Measurements from ENCODE around the gene SNED1.

DNA sequence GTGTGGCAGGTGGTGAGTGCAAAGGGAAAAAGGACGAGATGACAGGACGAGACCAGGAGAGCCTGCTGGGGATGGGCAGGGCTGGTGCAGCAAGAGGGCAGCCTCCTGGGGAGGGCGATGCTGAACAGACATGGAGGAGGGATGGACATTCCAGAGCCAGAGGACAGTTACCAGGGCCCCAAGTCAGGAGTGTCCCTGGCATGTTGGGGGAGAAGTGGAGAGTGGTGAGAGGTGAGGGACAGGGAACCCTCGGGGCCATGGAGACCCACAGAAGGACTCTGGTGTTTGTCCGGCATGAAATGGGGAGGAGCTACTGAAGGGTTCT, 84.6 kb downstream of the SNED1 start:
- TF ChIP-seq, protein P1, sequence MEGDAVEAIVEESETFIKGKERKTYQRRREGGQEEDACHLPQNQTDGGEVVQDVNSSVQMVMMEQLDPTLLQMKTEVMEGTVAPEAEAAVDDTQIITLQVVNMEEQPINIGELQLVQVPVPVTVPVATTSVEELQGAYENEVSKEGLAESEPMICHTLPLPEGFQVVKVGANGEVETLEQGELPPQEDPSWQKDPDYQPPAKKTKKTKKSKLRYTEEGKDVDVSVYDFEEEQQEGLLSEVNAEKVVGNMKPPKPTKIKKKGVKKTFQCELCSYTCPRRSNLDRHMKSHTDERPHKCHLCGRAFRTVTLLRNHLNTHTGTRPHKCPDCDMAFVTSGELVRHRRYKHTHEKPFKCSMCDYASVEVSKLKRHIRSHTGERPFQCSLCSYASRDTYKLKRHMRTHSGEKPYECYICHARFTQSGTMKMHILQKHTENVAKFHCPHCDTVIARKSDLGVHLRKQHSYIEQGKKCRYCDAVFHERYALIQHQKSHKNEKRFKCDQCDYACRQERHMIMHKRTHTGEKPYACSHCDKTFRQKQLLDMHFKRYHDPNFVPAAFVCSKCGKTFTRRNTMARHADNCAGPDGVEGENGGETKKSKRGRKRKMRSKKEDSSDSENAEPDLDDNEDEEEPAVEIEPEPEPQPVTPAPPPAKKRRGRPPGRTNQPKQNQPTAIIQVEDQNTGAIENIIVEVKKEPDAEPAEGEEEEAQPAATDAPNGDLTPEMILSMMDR (IDR thresholded peaks at IDR 0.05; ENCODE audit: low read depth, low read length, poor library complexity, severe bottlenecking) = no peak
- no peak for TF ChIP-seq EZH2phosphoT487 (IDR thresholded peaks at IDR 0.05; ENCODE audit: borderline replicate concordance, low read length)

All from DOHH2 (cell line).